H9 (cell line): ENCODE results near the gene NECTIN1. TPM values are rescaled to one million over a fixed set of nuclear protein-coding genes. Genes with fewer than 3 reads are reported as not detected.

ENCODE experiments used
- DNase-seq: peaks from one replicate; pipeline ENCODE4 v3.0.0-alpha.2; 2017
- H2AFZ ChIP-seq: one replicate; pipeline ENCODE4 v1.6.1; 2013; ENCODE audit warnings: mild to moderate bottlenecking, low read length, control low read depth, moderate library complexity
- H2AK5ac ChIP-seq: 2 replicates; pipeline ENCODE4 v1.6.1; 2013; ENCODE audit warnings: low read length, control low read depth, mixed read lengths; ENCODE audit not compliant: insufficient read length
- H2BK120ac ChIP-seq: one replicate; pipeline ENCODE4 v1.6.1; 2013; ENCODE audit warnings: low read depth, mild to moderate bottlenecking, low read length, control low read depth, inconsistent platforms; ENCODE audit not compliant: poor library complexity, severe bottlenecking
- H2BK12ac ChIP-seq: 2 replicates; pipeline ENCODE4 v1.6.1; 2013; ENCODE audit warnings: low read length, control low read depth, mixed read lengths, low read depth; ENCODE audit not compliant: insufficient read length
- H2BK15ac ChIP-seq: 2 replicates; pipeline ENCODE4 v1.6.1; 2013; ENCODE audit warnings: low read depth, low read length, control low read depth
- H2BK20ac ChIP-seq: one replicate; pipeline ENCODE4 v1.6.1; 2013; ENCODE audit warnings: low read depth, mild to moderate bottlenecking, low read length, control low read depth, inconsistent platforms; ENCODE audit not compliant: poor library complexity, severe bottlenecking
- H2BK5ac ChIP-seq: 2 replicates; pipeline ENCODE4 v1.6.1; 2013; ENCODE audit warnings: low read length, control low read depth, mixed read lengths; ENCODE audit not compliant: insufficient read length
- H3K14ac ChIP-seq: 2 replicates; pipeline ENCODE4 v1.6.1; 2013; ENCODE audit warnings: low read length, control low read depth; ENCODE audit not compliant: insufficient read depth
- H3K18ac ChIP-seq: 2 replicates; pipeline ENCODE4 v1.6.1; 2013; ENCODE audit warnings: low read depth, mild to moderate bottlenecking, mixed read lengths, low read length, control low read depth; ENCODE audit not compliant: insufficient read length
- H3K23ac ChIP-seq: 2 replicates; pipeline ENCODE4 v1.6.1; 2013; ENCODE audit warnings: low read length, control low read depth, mixed read lengths, low read depth; ENCODE audit not compliant: insufficient read length
- H3K23me2 ChIP-seq: 2 replicates; pipeline ENCODE4 v1.6.1; 2013; ENCODE audit warnings: low read depth, mild to moderate bottlenecking, mixed read lengths, low read length, control low read depth; ENCODE audit not compliant: insufficient read length, poor library complexity, severe bottlenecking
- H3K27ac ChIP-seq: 2 replicates; pipeline ENCODE4 v1.5.1; 2013; ENCODE audit warnings: low read length, control low read depth, mixed read lengths, low read depth; ENCODE audit not compliant: insufficient read length
- H3K27me3 ChIP-seq: 2 replicates; pipeline ENCODE4 v1.6.1; 2013; ENCODE audit warnings: low read length, control low read depth, inconsistent platforms; ENCODE audit not compliant: insufficient read depth
- H3K4ac ChIP-seq: 2 replicates; pipeline ENCODE4 v1.6.1; 2013; ENCODE audit warnings: low read depth, mild to moderate bottlenecking, control low read depth, inconsistent platforms, low read length, moderate library complexity
- H3K4me1 ChIP-seq: 2 replicates; pipeline ENCODE4 v1.6.1; 2013; ENCODE audit warnings: low read length, control low read depth, inconsistent platforms; ENCODE audit not compliant: insufficient read depth
- H3K4me2 ChIP-seq: 2 replicates; pipeline ENCODE4 v1.6.1; 2013; ENCODE audit warnings: low read length, control low read depth, mixed read lengths; ENCODE audit not compliant: insufficient read length, insufficient read depth
- H3K56ac ChIP-seq: 2 replicates; pipeline ENCODE4 v1.6.1; 2013; ENCODE audit warnings: low read depth, mild to moderate bottlenecking, mixed read lengths, low read length, control low read depth; ENCODE audit not compliant: insufficient read length
- H3K79me1 ChIP-seq: 2 replicates; pipeline ENCODE4 v1.6.1; 2013; ENCODE audit warnings: low read depth, mild to moderate bottlenecking, moderate library complexity, low read length, control low read depth, inconsistent platforms; ENCODE audit not compliant: insufficient read depth, poor library complexity, severe bottlenecking
- H3K79me2 ChIP-seq: 2 replicates; pipeline ENCODE4 v1.6.1; 2013; ENCODE audit warnings: low read length, control low read depth, inconsistent platforms; ENCODE audit not compliant: insufficient read depth
- H3K9ac ChIP-seq: 2 replicates; pipeline ENCODE4 v1.6.1; 2013; ENCODE audit warnings: low read length, control low read depth, mixed read lengths; ENCODE audit not compliant: insufficient read length; ENCODE audit errors: extremely low read depth
- H3K9me3 ChIP-seq: one replicate; pipeline ENCODE4 v1.6.1; 2013; ENCODE audit warnings: low read depth, low read length, inconsistent platforms; ENCODE audit not compliant: control insufficient read depth
- H3T11ph ChIP-seq: one replicate; pipeline ENCODE4 v1.6.1; 2013; ENCODE audit warnings: mild to moderate bottlenecking, low read length, control low read depth, inconsistent platforms
- H4K20me1 ChIP-seq: one replicate; pipeline ENCODE4 v1.6.1; 2013; ENCODE audit not compliant: control insufficient read depth, insufficient read length, insufficient read depth
- H4K5ac ChIP-seq: 2 replicates; pipeline ENCODE4 v1.6.1; 2013; ENCODE audit warnings: low read depth, mild to moderate bottlenecking, mixed read lengths, low read length, control low read depth; ENCODE audit not compliant: insufficient read length
- H4K8ac ChIP-seq: replicated peaks from 2 replicates; pipeline ENCODE4 v1.6.1; 2013; ENCODE audit warnings: low read length, control low read depth, mixed read lengths, low read depth; ENCODE audit not compliant: insufficient read length
- H4K91ac ChIP-seq: 2 replicates; pipeline ENCODE4 v1.6.1; 2013; ENCODE audit warnings: low read depth, mild to moderate bottlenecking, moderate library complexity, mixed read lengths, low read length, control low read depth; ENCODE audit not compliant: insufficient read length
- H3K27ac Mint-ChIP-seq, 3 experiments: 2 replicates in 2 of 3; 3 replicates in 1 of 3; pipeline ENCODE4 v1.8.0; 2020 to 2021; ENCODE audit warnings: mixed read lengths in 3 of 3, mild to moderate bottlenecking in 1 of 3, moderate library complexity in 1 of 3
- H3K27me3 Mint-ChIP-seq: 2 replicates; pipeline ENCODE4 v1.8.0; 2021; ENCODE audit warnings: low read depth, mild to moderate bottlenecking, moderate library complexity, mixed read lengths
- H3K36me3 Mint-ChIP-seq, 3 experiments: 2 replicates in 2 of 3; 3 replicates in 1 of 3; pipeline ENCODE4 v1.8.0; 2020 to 2021; ENCODE audit warnings: low read depth in 3 of 3, mixed read lengths in 3 of 3; ENCODE audit not compliant: insufficient read depth in 1 of 3
- H3K4me1 Mint-ChIP-seq, 2 experiments: 2 replicates each; pipeline ENCODE4 v1.8.0; 2020; ENCODE audit warnings: mixed read lengths in 2 of 2
- H3K4me3 Mint-ChIP-seq, 2 experiments: 2 replicates in 1 of 2; 3 replicates in 1 of 2; pipeline ENCODE4 v1.8.0; 2020 to 2021; ENCODE audit warnings: mild to moderate bottlenecking in 2 of 2, mixed read lengths in 2 of 2, moderate library complexity in 1 of 2
- H3K9me3 Mint-ChIP-seq, 2 experiments: 2 replicates in 1 of 2; 3 replicates in 1 of 2; pipeline ENCODE4 v1.8.0; 2020; ENCODE audit warnings: mild to moderate bottlenecking in 2 of 2, mixed read lengths in 2 of 2, moderate library complexity in 1 of 2
- CTCF ChIP-seq: fragments of 200-600 bp; sonication (generic); conservative IDR thresholded peaks from 3 replicates; pipeline ENCODE4 v1.8.0; 2021; ENCODE audit warnings: antibody characterized with exemption, mild to moderate bottlenecking
- WGBS: extraction: QIAGEN DNeasy Blood & Tissue Kit; methylation state at CpG from one replicate; pipeline ENCODE4 v1.1.7; 2013; ENCODE audit warnings: missing lambda C conversion rate, low lambda C conversion rate, mixed read lengths; ENCODE audit not compliant: insufficient read length; ENCODE audit errors: extremely low coverage; 5-methylcytosine and 5-hydroxymethylcytosine counted together
- total RNA-seq: library from RNA; stranded (reverse); gene quantifications from 2 replicates; pipeline ENCODE4 v1.2.1, GENCODE V29; 2021

Gene NECTIN1
- total RNA-seq, 1 experiment from 2014 or later = 113 TPM

DNA sequence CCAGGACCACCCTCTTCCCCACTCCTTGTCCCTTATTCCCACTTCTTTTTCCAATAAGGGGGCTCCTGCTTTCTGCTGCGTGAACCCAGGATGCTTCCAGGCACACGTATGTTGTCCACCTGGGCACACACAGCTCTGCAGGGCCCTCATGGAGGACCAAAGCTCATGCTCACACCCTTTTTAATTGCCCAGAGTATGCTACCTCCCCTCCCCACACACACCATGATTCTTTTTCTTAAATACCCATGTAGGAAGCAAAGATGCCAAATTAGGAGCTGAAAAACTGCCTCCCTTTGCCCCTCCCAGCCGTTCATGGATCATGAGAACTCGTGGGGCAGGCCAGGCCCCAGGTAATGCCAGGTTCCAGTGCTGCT is 5.1 kb downstream of the NECTIN1 start:
- no peak for TF ChIP-seq CTCF
- Histone ChIP-seq H2BK15ac (no peak overlapping the region), H3K9ac (no peak overlapping the region), H4K91ac (no peak overlapping the region), H2AK5ac (no peak overlapping the region), H3K27me3 (no peaks in the 10 kb centered on the region), H4K5ac (no peak overlapping the region), H3K79me2 (peaks cover 59% of the 10 kb centered on the region; the same call in 1 of the 2 replicates), H3K23ac (no peak overlapping the region), H3T11ph (no peak overlapping the region), H3K56ac (no peak overlapping the region), H3K4ac (no peak overlapping the region), H3K4me1 (peaks cover 22% of the 10 kb centered on the region; the same call in 1 of the 2 replicates), H2AFZ (no peak overlapping the region), H3K27ac (no peak overlapping the region), H3K79me1 (peaks cover 12% of the 10 kb centered on the region), H4K8ac (no peak overlapping the region), H3K9me3 (no peaks in the 10 kb centered on the region), H2BK5ac (no peak overlapping the region), H2BK120ac (no peak overlapping the region), H3K18ac (no peak overlapping the region), H4K20me1 (no peaks in the 10 kb centered on the region), H3K14ac (no peak overlapping the region), H2BK20ac (no peak overlapping the region), H3K4me2 (no peak overlapping the region), H3K23me2 (peaks cover 6% of the 10 kb centered on the region), H2BK12ac (no peak overlapping the region)
- Mint-ChIP-seq H3K4me3 (peak overlapping the region; percentile 9 to 56; a peak in 3 of 5 replicates), H3K36me3 (peaks cover 7 to 39% (median 29%) of the 10 kb centered on the region in 3 experiments; a peak in 6 of 7 replicates), H3K4me1 (peaks cover 60 to 61% of the 10 kb centered on the region in 2 experiments), H3K27ac (peak overlapping the region in 1 of 3 experiments; percentile 68; a peak in 1 of 7 replicates), H3K27me3 (peaks cover 2% of the 10 kb centered on the region; the same call in 1 of the 2 replicates), H3K9me3 (no peaks in the 10 kb centered on the region)
- DNase-seq = no peak
- no CpG with 5 or more reads among the region's 4 CpGs for WGBS
